Transverse colon (tissue), 4 donors: Measurements from ENCODE around the gene HRK.

Experiments
- CTCF ChIP-seq, 5 experiments: fragments of 200-600 bp in 3 of 5; fragments of 450-650 bp in 2 of 5; sonication (generic) in 3 of 5; IDR thresholded peaks; 1 replicate in 2 of 5; 2 replicates in 3 of 5; pipeline ENCODE4 v1.5.1; 2016 to 2017; ENCODE audit warnings: antibody characterized with exemption in 5 of 5, inconsistent platforms in 3 of 5, mild to moderate bottlenecking in 2 of 5, moderate library complexity in 1 of 5
- POLR2A ChIP-seq: fragments of 450-650 bp; IDR thresholded peaks from one replicate; pipeline ENCODE4 v1.6.1; 2016; ENCODE audit warnings: antibody characterized with exemption, mild to moderate bottlenecking, moderate library complexity
- POLR2AphosphoS5 ChIP-seq, 3 donors: sonication (generic); formaldehyde crosslinking; IDR thresholded peaks; one replicate each; pipeline ENCODE4 v1.6.1; 2016; ENCODE audit warnings: antibody characterized with exemption in 3 of 3

DNA sequence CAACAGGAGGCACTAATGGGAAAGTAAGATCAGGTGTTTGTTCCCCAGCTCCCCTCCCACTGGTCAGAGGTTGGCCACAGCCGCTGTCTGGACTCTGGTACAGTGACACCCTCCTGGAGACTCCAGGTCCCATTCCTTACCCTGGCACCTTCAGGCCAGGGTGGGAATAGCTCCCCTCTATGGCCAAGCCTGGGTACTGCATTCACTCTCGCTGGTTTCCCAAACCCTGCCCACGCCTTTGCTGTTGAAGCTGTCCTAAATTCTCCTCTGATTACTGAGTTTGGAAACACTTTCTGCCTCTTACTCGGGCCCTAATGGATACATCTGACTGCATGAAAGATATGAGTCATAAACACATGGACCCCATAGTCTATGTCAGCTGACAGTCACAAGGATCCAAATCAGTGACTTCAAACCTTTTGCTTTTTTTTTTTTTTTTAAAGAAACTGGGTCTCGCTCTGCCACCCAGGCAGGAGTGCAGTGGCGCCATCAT, 17.9 kb downstream of the HRK start:
- TF ChIP-seq CTCF (IDR thresholded peaks at IDR 0.05) (peak; percentile 36 to 59 (median 51)), POLR2A (no peak), POLR2AphosphoS5 (IDR thresholded peaks at IDR 0.05) (no peak)
